ENCODE results near the gene NRL.

DNA sequence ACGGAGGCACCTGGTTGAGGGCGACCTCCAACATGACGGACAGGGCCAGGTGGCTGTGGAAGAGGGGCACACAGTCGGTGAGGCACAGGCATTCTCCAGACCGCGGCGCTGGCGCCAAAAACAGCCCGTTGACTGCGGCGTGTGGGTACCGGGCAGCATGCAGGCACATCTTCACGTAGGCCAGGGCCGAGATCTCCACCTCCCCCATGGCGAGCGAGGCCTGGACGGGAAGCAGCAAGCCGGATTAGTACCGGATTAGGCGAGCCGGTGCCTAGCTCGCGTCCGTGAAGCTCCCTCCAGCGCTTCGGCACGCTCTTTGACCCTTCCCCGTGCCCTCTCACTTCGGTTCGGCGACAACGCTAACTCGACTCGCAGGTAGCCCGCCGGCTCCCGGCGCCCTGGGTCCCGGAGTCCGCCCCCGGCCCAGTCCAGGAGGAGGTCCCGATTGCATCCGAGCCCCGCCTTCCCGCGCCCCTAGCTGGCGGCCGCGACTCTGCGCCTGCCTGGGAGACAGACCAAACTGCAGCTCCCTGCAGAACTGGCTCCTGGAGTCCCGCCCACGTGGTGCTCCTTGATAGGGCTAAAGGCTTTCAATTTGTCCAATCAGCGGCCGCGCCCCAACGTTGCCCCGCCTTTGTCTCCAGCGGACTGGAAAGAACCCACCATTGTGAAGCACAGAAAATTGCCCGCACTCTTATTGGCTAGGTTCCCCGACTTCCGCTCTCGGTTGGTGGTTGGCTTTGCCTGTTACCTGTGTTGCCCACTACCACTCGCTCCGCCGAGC, 26.5 kb upstream of the NRL start, which contains the start of gene EMC9:
- TF ChIP-seq CTCF (conservative IDR thresholded peaks at IDR 0.05; ENCODE audit: low read length), result peak; percentile 31; the same call in 1 of the 2 replicates
- no peak for TF ChIP-seq EZH2phosphoT487 (IDR thresholded peaks at IDR 0.05; ENCODE audit: borderline replicate concordance)
